Measurements from ENCODE around the gene CDIP1. TPM values are rescaled to one million over a fixed set of nuclear protein-coding genes. Genes with fewer than 3 reads are reported as not detected.

The CDIP1 gene
- 12.0 and 33.5 TPM in 2 replicates for total RNA-seq

DNA sequence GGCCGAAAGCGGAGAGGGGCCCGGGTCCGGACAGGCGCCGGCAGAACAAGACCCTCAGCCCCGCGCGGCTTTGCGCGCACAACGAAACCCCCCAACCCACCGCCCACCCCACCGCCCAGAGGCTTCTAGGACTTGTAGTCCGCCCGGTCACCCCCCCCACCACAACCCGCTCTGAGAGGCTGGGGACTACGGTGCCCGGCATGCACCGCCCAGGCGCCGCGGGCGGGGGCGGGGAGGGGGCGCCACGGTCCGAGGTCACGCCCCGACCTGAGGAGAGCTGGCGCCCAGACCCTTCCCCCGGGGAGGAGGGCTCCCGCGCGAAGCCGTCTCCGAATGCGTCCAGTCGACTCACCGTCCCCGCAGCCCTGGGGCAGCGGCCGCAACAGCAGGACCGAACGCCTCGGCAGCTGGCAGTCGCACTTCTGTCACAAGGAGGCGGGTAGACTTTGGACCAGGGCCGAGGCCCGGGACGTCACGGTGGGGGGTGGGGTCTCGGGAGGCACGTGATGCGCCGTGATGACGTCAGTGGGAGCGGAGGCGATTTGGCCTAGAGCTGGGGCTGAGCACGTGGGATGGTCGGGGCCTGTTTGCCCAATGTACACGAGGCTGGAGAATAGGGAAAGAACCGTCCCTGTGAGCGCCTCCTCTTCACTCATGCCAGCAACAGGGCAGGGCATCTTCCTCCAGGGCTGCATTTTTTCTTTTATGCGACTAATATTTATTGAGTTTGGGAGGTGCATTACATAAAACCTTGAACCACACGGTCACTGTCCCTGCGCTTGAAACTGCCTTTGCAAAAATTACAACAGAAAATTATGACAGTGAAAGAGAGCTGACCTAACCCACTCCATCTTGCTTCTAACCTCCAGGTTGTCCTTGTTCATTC is at the start of gene CDIP1:
Gene CDIP1, minus strand, starts transcription at position 424 of the 886 bp plus-strand sequence. CDS start 24,643 bp downstream, outside the sequence.

GRCh38 chr16:4556112-4556511 is 17.5 kb upstream of the CDIP1 start, which contains the start of gene C16orf96:
TSS of gene C16orf96 (plus strand) at chr16:4556340. CDS start at chr16:4556490, 150 bp downstream.

DNA sequence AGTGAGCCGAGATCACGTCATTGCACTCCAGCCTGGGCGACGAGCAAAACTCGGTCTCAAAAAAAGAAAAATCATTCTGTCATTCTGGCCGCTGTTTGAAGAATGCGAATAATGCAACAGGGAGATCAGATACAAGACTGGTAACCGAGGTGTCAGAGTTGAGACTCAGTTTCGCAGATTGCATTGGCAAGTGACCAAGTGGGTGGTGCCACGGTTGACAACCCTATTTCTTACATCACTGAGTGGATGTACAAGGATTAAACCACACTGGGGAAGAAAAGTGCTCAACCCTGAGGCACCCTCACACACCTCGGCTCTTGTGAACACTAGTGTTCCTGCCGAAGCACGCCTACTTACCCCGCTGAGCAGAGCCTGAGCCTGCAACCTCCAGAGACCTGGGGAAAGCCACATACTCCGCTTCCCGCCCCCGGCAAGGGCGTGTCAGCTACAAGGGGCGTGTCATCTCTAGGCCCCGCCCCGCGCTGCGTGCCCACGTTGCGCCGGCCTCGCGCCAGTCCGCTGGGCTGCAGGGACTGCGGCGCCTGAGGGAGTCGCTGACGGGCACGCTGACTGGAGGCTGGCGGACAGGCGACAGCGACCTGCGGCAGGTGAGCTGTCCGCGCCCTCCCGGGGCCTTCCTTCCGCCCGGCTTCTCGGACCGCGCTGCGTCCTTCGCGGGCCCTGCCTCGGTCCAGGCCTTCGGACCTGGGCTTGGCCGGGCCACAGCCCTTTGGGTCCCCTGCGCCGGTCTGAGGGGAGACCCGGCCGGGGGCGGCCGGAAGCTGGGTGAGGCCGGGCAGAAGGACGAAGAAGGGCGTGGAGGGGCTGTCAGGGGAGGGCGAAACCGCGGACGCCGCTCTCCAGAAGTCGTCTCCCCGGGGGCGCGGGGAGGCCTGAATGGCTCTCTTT is 62.4 kb downstream of the CDIP1 start, which contains the start of gene HMOX2:
Gene HMOX2, plus strand, starts transcription at position 519 of the 909 bp plus-strand sequence. CDS start 29,127 bp downstream, outside the sequence.

DNA sequence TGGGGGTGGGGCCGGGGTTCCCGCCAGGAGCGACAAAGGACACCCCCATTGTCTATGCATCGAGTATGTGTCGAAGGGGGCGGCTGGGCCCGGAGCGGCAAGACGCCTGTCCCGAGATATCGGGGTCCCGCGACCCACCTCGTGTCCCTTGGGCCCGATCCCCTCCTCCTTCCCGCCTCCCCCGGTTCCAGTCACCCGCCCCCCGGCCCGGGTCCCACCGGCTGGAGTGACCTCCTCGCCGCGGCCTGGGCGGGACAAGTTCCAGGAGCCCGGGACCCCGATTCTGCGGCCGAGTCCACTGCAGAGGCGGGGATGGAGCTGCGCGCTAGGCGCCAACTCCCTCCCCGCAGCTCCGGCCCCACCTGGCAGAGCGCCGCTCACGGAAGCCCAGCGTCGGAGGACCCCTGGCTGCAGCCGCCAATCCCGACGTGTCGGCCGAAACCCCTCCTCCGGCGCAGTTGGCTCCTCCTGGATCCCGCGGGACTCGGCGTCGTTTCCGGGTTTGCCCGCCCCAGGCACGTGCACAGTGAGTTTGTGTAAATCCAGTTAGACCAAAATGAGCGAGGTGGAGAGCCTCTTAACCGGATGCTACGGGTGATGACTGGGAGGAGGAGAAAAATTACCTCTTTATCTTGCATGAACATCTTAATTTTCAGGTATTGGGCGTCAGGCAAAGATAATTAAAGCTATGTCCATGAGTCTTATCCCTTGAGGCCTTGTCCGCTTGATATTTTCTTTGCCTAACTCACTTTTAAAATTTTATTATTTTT is 64.2 kb downstream of the CDIP1 start, which contains the start of gene NMRAL1:
Gene NMRAL1, minus strand, starts transcription at position 434 of the 770 bp plus-strand sequence. CDS start 493 bp downstream, outside the sequence.

Other genes starting within 250 kb of the CDIP1 start
- 0.68 and 3.6 TPM in 2 replicates for gene GLIS2, start 222.7 kb downstream of the CDIP1 start, total RNA-seq
- 22.8 and 54.7 TPM in 2 replicates for gene PAM16, start 187.5 kb downstream of the CDIP1 start, total RNA-seq
- 4.4 and 11.5 TPM in 2 replicates for gene VASN, start 166.9 kb downstream of the CDIP1 start, total RNA-seq
- gene CORO7, start 122.2 kb downstream of the CDIP1 start, total RNA-seq: 6.8 and 12.8 TPM in 2 replicates
- 80.7 and 89.6 TPM in 2 replicates for gene DNAJA3, start 112.9 kb downstream of the CDIP1 start, total RNA-seq
- gene NMRAL1, start 64.1 kb downstream of the CDIP1 start, total RNA-seq: 35.7 and 52.3 TPM in 2 replicates
- gene HMOX2, start 62.4 kb downstream of the CDIP1 start, total RNA-seq: 72.2 and 73.1 TPM in 2 replicates
- gene C16orf96, start 17.6 kb upstream of the CDIP1 start, total RNA-seq: under 0.01 and 0.14 TPM in 2 replicates
- gene UBALD1, start 76.1 kb upstream of the CDIP1 start, total RNA-seq: 4.1 and 7.3 TPM in 2 replicates
- gene MGRN1, start 86.1 kb upstream of the CDIP1 start, total RNA-seq: 11.3 and 34.5 TPM in 2 replicates
- gene NUDT16L1, start 154.8 kb upstream of the CDIP1 start, total RNA-seq: 22.2 and 23.6 TPM in 2 replicates
- 11.6 and 20.2 TPM in 2 replicates for gene ANKS3, start 195.5 kb upstream of the CDIP1 start, total RNA-seq
- gene DNAAF8, start 195.8 kb upstream of the CDIP1 start, total RNA-seq: under 0.01 and 0.28 TPM in 2 replicates
- gene ZNF500, start 228.4 kb upstream of the CDIP1 start, total RNA-seq: 5.8 and 8.0 TPM in 2 replicates
- gene SEPTIN12, start 249.6 kb upstream of the CDIP1 start, total RNA-seq: not detected in 2 replicates

Measured in nasal cavity respiratory epithelium epithelial cell of viscerocranial mucosa (primary cell).